ENCODE data around the gene MLXIP. TPM values are rescaled to one million over a fixed set of nuclear protein-coding genes. Genes with fewer than 3 reads are reported as not detected.
A peak's percentile ranks its signal among the peaks of the same experiment; 100 is the strongest.

Gene MLXIP
- total RNA-seq, 1 donor from 2014 or later: 1.9 TPM

DNA sequence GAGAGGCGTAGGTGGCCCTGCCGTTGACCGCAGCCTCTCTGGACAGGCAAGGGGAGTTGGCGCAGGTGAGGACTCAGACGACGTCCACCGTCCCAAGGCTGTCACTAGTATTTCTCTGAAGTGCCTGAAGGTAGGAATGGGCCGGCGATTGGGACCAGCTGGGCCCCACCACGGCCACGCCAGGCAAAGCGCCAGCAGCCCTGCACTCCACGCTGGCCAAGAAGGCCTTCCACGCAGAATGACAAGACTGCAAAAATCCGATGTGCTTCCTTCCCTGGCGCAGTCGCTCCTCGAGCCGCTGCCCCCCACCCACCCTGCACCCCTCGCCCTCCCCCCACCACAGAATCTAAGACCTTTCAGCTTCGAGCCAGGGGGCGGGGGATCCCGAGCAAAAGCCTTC lies 17.3 kb upstream of the MLXIP start:
- H3K36me3 Mint-ChIP-seq: peaks cover 26% of the 10 kb centered on the region
- peaks cover 31% of the 10 kb centered on the region for H3K4me1 Mint-ChIP-seq
- no peaks in the 10 kb centered on the region for H3K36me3 ChIP-seq
- H3K4me3 Mint-ChIP-seq: no peak overlapping the region
- no peak overlapping the region for H3K4me3 ChIP-seq
- TF ChIP-seq EZH2phosphoT487 (IDR thresholded peaks at IDR 0.05) (no peak), EZH2 (IDR thresholded peaks at IDR 0.05) (no peak)
- TF ChIP-seq, protein P1, sequence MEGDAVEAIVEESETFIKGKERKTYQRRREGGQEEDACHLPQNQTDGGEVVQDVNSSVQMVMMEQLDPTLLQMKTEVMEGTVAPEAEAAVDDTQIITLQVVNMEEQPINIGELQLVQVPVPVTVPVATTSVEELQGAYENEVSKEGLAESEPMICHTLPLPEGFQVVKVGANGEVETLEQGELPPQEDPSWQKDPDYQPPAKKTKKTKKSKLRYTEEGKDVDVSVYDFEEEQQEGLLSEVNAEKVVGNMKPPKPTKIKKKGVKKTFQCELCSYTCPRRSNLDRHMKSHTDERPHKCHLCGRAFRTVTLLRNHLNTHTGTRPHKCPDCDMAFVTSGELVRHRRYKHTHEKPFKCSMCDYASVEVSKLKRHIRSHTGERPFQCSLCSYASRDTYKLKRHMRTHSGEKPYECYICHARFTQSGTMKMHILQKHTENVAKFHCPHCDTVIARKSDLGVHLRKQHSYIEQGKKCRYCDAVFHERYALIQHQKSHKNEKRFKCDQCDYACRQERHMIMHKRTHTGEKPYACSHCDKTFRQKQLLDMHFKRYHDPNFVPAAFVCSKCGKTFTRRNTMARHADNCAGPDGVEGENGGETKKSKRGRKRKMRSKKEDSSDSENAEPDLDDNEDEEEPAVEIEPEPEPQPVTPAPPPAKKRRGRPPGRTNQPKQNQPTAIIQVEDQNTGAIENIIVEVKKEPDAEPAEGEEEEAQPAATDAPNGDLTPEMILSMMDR (IDR thresholded peaks at IDR 0.05): no peak
- no peak overlapping the region for H3K4me2 ChIP-seq
- H3K4me1 ChIP-seq: peaks cover 13% of the 10 kb centered on the region
- no peaks in the 10 kb centered on the region for H3K79me2 ChIP-seq (ENCODE audit: low read depth)
- no peak overlapping the region for H3K9ac ChIP-seq
- no peak overlapping the region for H3K27ac Mint-ChIP-seq
- H3K9me3 Mint-ChIP-seq: no peaks in the 10 kb centered on the region
- no peak for DNase-seq (ENCODE audit: low spot score)
- H3K27me3 ChIP-seq: no peaks in the 10 kb centered on the region
- no peaks in the 10 kb centered on the region for H3K9me3 ChIP-seq (ENCODE audit: low read depth)
- H3K27ac ChIP-seq: no peak overlapping the region
- H4K20me1 ChIP-seq (ENCODE audit: low read depth): peaks cover 33% of the 10 kb centered on the region
- no peak overlapping the region for H2AFZ ChIP-seq (replicated peaks)
- peaks cover 5% of the 10 kb centered on the region for H3K27me3 Mint-ChIP-seq (ENCODE audit: insufficient read depth, low read depth)
- H3F3A ChIP-seq (ENCODE audit: low read depth): peaks cover 27% of the 10 kb centered on the region

DNA sequence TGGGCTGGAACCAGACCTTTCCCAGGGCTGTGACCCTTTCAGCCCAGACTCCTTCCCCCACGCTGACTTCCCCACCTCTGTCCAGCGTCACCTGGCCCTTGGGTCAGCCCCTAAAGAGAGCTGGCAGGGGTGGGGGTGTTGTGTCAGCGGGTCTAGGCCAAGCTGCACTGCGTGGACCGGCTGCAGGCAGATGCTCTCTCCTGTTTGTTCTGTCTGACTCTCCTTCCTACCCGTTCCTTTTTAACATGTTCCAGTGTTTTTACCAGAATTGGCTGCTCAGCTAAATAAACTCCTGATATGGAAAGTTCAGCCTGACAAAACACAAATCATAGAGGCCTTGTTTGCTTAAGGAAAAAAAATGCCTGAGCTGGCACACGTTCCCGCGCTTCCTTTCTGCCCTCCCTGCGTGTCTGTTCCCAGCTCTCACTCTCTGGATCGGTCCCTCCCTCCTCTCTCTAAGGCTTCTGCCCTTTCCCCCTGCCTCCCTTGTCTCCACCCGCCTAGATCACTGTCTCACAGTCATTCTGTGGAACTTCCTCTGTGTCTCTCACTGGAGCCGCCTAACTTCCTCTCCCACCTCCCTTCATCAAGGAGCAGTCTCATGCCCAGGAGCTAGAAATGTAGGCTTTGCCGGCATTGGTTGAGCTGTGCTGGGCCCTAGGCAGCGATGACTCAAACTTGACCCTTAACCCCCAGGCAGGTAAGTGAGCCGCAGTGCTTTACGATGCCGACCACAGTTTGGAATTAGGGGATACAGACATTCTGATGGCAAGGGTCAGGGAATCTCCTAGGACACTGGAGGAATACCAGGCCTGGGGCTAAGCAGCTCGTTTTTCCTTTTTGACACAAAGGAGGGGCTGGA lies 15.5 kb upstream of the MLXIP start:
- TF ChIP-seq EZH2 (IDR thresholded peaks at IDR 0.05) (no peak), EZH2phosphoT487 (IDR thresholded peaks at IDR 0.05) (no peak)
- TF ChIP-seq, protein P1 (IDR thresholded peaks at IDR 0.05): no peak
- no peaks in the 10 kb centered on the region for H3K27me3 ChIP-seq
- H3K4me1 ChIP-seq: peaks cover 13% of the 10 kb centered on the region
- no peaks in the 10 kb centered on the region for H3K9me3 Mint-ChIP-seq
- peak overlapping the region; percentile 82 for H3K4me3 Mint-ChIP-seq
- peak overlapping the region; percentile 17 for H3K27ac Mint-ChIP-seq
- H3K36me3 ChIP-seq: no peaks in the 10 kb centered on the region
- H3K4me3 ChIP-seq: no peak overlapping the region
- peaks cover 15% of the 10 kb centered on the region for H3K36me3 Mint-ChIP-seq
- no peaks in the 10 kb centered on the region for H3K79me2 ChIP-seq (ENCODE audit: low read depth)
- no peak overlapping the region for H3K9ac ChIP-seq
- H3K4me1 Mint-ChIP-seq: peaks cover 36% of the 10 kb centered on the region
- H3F3A ChIP-seq (ENCODE audit: low read depth): peaks cover 27% of the 10 kb centered on the region
- no peak overlapping the region for H3K27ac ChIP-seq
- DNase-seq (ENCODE audit: low spot score): no peak
- peaks cover 5% of the 10 kb centered on the region for H3K27me3 Mint-ChIP-seq (ENCODE audit: insufficient read depth, low read depth)
- H2AFZ ChIP-seq (replicated peaks): no peak overlapping the region
- H3K9me3 ChIP-seq (ENCODE audit: low read depth): no peaks in the 10 kb centered on the region
- H4K20me1 ChIP-seq (ENCODE audit: low read depth): peaks cover 27% of the 10 kb centered on the region
- H3K4me2 ChIP-seq: no peak overlapping the region

DNA sequence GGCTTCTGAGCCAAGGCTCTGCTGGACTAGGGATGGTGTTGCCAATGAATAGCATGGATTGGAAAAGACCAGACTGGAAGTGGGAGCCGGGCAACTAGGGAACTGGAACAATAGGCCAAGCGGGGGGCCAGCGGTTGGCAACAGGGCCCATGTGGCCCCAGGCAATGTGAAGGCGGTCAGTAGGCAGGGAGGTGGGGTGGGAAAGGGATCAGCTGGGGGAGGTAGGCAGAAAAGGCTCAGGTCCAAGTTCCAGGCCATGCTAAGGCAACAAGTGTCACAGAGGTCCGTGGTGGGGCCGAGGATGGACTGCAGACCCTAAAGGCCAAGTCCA lies 14.9 kb upstream of the MLXIP start:
- DNase-seq (ENCODE audit: low spot score): no peak
- H3K27me3 ChIP-seq: no peaks in the 10 kb centered on the region
- Mint-ChIP-seq H3K4me3 (peak overlapping the region; percentile 82), H3K9me3 (no peaks in the 10 kb centered on the region), H3K27me3 (ENCODE audit: insufficient read depth, low read depth) (peaks cover 4% of the 10 kb centered on the region), H3K36me3 (peaks cover 12% of the 10 kb centered on the region), H3K27ac (peak overlapping the region; percentile 17), H3K4me1 (peaks cover 38% of the 10 kb centered on the region)
- TF ChIP-seq, protein P1 (IDR thresholded peaks at IDR 0.05): no peak
- H3K4me3 ChIP-seq: no peak overlapping the region
- no peak overlapping the region for H2AFZ ChIP-seq (replicated peaks)
- no peaks in the 10 kb centered on the region for H3K36me3 ChIP-seq
- H3K9me3 ChIP-seq (ENCODE audit: low read depth): no peaks in the 10 kb centered on the region
- no peak overlapping the region for H3K4me2 ChIP-seq
- H3F3A ChIP-seq (ENCODE audit: low read depth): peaks cover 27% of the 10 kb centered on the region
- peaks cover 27% of the 10 kb centered on the region for H4K20me1 ChIP-seq (ENCODE audit: low read depth)
- no peak overlapping the region for H3K9ac ChIP-seq
- H3K79me2 ChIP-seq (ENCODE audit: low read depth): no peaks in the 10 kb centered on the region
- H3K4me1 ChIP-seq: peaks cover 13% of the 10 kb centered on the region
- no peak overlapping the region for H3K27ac ChIP-seq
